Osteoblast (primary cell): ENCODE measurements around the gene ABLIM2. TPM values are rescaled to one million over a fixed set of nuclear protein-coding genes. Genes with fewer than 3 reads are reported as not detected.
A peak's percentile ranks its signal among the peaks of the same experiment; 100 is the strongest.

Source experiments
- DNase-seq: peaks from one replicate; pipeline ENCODE4 v3.0.0; 2011; ENCODE audit warnings: low spot score, mixed read lengths; ENCODE audit not compliant: insufficient read length; ENCODE audit errors: missing footprints
- H2AFZ ChIP-seq: 2 replicates; pipeline ENCODE4 v1.6.0; 2011; ENCODE audit warnings: mild to moderate bottlenecking, low read length
- H3K27ac ChIP-seq: 2 replicates; pipeline ENCODE4 v1.5.1; 2011; ENCODE audit warnings: mild to moderate bottlenecking, low read depth, low read length, moderate library complexity
- H3K27me3 ChIP-seq: 2 replicates; pipeline ENCODE4 v1.6.0; 2012; ENCODE audit warnings: mild to moderate bottlenecking, control low read depth, inconsistent platforms, low read length, moderate library complexity; ENCODE audit not compliant: insufficient read depth
- H3K36me3 ChIP-seq: 2 replicates; pipeline ENCODE4 v1.5.1; 2011; ENCODE audit warnings: mild to moderate bottlenecking, low read length, control low read depth, moderate library complexity; ENCODE audit not compliant: insufficient read depth
- H3K4me1 ChIP-seq: 2 replicates; pipeline ENCODE4 v1.5.1; 2011; ENCODE audit warnings: mild to moderate bottlenecking, low read length, control low read depth, moderate library complexity; ENCODE audit not compliant: insufficient read depth
- H3K4me2 ChIP-seq: 2 replicates; pipeline ENCODE4 v1.6.0; 2011; ENCODE audit warnings: mild to moderate bottlenecking, low read length; ENCODE audit not compliant: insufficient read depth
- H3K4me3 ChIP-seq: fragments of 200-600 bp; sonication (generic); 3 replicates; pipeline ENCODE4 v1.5.1; 2012; ENCODE audit warnings: mild to moderate bottlenecking, low read length, inconsistent platforms; ENCODE audit not compliant: insufficient read depth
- H3K79me2 ChIP-seq: 2 replicates; pipeline ENCODE4 v1.6.0; 2012; ENCODE audit warnings: mild to moderate bottlenecking, low read length, control low read depth, inconsistent platforms; ENCODE audit not compliant: insufficient read depth
- H3K9me3 ChIP-seq: 2 replicates; pipeline ENCODE4 v1.5.1; 2011; ENCODE audit warnings: low read depth, low read length, control low read depth
- H4K20me1 ChIP-seq: 2 replicates; pipeline ENCODE4 v1.6.0; 2012; ENCODE audit warnings: mild to moderate bottlenecking, low read length, control low read depth; ENCODE audit not compliant: insufficient read depth
- total RNA-seq: library from RNA; depleted of rRNA; stranded (reverse); fragments of >200 nt; gene quantifications from 2 replicates; pipeline ENCODE4 v1.2.3, GENCODE V29; 2012
- TF ChIP-seq, protein P1 (sequence below): IDR thresholded peaks from 2 replicates; pipeline ENCODE4 v1.5.1; 2011; ENCODE audit warnings: mild to moderate bottlenecking, low read depth, low read length, moderate library complexity; ENCODE audit errors: extremely low read depth

Gene ABLIM2
- total RNA-seq, 1 donor: 0.36 TPM

DNA sequence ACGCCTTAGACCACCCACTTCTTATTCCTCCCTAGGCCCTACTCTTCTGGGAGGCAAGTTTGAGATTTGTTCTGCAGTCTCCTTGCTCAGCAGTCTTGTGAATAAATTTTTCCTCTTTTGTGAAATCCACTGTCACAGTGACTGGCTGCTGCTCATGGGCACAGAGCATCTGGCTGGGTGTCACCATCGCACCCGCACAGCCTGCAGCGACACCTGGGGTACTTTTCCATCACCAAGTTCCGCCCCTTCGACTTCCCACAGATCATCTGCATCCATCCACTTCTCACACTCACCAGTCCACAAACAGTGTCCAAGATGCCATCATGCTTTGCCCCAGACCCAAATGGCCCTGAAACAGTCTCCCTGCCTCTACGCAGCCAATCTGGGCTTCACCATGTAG lies 182.6 kb downstream of the ABLIM2 start:
- Histone ChIP-seq H2AFZ (no peak overlapping the region), H3K79me2 (peaks cover 6% of the 10 kb centered on the region), H3K9me3 (no peaks in the 10 kb centered on the region), H3K4me3 (no peak overlapping the region), H3K36me3 (no peaks in the 10 kb centered on the region), H3K4me2 (no peak overlapping the region), H3K27me3 (no peaks in the 10 kb centered on the region), H3K27ac (no peak overlapping the region), H4K20me1 (no peaks in the 10 kb centered on the region), H3K4me1 (peaks cover 21% of the 10 kb centered on the region)
- DNase-seq: peak; percentile 48
- TF ChIP-seq, protein P1, sequence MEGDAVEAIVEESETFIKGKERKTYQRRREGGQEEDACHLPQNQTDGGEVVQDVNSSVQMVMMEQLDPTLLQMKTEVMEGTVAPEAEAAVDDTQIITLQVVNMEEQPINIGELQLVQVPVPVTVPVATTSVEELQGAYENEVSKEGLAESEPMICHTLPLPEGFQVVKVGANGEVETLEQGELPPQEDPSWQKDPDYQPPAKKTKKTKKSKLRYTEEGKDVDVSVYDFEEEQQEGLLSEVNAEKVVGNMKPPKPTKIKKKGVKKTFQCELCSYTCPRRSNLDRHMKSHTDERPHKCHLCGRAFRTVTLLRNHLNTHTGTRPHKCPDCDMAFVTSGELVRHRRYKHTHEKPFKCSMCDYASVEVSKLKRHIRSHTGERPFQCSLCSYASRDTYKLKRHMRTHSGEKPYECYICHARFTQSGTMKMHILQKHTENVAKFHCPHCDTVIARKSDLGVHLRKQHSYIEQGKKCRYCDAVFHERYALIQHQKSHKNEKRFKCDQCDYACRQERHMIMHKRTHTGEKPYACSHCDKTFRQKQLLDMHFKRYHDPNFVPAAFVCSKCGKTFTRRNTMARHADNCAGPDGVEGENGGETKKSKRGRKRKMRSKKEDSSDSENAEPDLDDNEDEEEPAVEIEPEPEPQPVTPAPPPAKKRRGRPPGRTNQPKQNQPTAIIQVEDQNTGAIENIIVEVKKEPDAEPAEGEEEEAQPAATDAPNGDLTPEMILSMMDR: no peak

DNA sequence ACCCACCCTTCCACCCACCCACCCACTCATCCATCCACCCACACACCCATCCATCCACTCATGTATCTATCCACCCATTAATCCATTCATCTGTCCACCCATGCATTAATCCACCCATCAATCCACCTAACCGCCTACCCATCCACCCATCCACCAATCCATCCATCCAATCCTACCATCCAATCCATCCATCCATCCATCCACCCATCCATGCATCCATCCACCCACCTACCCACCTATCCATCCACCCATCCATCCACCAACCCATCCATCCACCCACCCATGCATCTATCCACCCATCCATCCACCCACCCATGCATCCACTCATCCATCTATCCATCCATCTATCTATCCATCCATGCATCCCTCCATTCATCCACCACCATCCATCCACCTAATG lies 184.2 kb downstream of the ABLIM2 start:
- H3K4me3 ChIP-seq: no peak overlapping the region
- no peak overlapping the region for H3K27ac ChIP-seq
- H2AFZ ChIP-seq: no peak overlapping the region
- H3K79me2 ChIP-seq: peaks cover 6% of the 10 kb centered on the region
- peaks cover 31% of the 10 kb centered on the region for H3K4me1 ChIP-seq
- TF ChIP-seq, protein P1: no peak
- H3K36me3 ChIP-seq: no peaks in the 10 kb centered on the region
- no peak for DNase-seq
- H3K4me2 ChIP-seq: no peak overlapping the region
- no peaks in the 10 kb centered on the region for H3K9me3 ChIP-seq
- no peaks in the 10 kb centered on the region for H4K20me1 ChIP-seq
- H3K27me3 ChIP-seq: no peaks in the 10 kb centered on the region

DNA sequence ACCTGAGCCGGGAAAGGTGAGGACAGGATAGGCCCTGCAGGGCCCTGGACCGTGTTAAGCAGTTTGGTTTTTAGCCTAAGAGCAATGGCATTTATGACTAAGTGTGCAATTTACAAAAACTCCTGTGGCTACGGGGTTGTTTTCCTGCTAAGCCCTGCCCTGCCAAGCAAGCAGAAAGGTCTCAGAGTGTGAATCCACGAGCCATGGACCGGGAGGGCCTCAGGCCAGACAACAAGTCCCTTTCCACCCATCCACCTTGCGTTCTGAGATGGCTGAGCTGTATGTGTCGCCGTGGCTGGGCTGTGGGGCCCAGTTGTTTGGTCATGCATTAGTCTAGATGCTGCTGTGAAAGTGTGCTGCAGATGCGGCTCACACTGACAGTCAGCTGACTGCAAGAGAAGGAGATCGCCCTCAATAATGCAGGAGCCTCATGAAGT lies 185.1 kb downstream of the ABLIM2 start:
- Histone ChIP-seq H3K27me3 (no peaks in the 10 kb centered on the region), H3K4me2 (peak overlapping the region; percentile 45), H3K79me2 (peaks cover 6% of the 10 kb centered on the region), H3K36me3 (no peaks in the 10 kb centered on the region), H3K9me3 (no peaks in the 10 kb centered on the region), H3K27ac (peak overlapping the region; percentile 49), H2AFZ (peak overlapping the region; percentile 53), H3K4me1 (peaks cover 34% of the 10 kb centered on the region), H3K4me3 (no peak overlapping the region), H4K20me1 (no peaks in the 10 kb centered on the region)
- peak; percentile 93 for DNase-seq
- TF ChIP-seq, protein P1: no peak

DNA sequence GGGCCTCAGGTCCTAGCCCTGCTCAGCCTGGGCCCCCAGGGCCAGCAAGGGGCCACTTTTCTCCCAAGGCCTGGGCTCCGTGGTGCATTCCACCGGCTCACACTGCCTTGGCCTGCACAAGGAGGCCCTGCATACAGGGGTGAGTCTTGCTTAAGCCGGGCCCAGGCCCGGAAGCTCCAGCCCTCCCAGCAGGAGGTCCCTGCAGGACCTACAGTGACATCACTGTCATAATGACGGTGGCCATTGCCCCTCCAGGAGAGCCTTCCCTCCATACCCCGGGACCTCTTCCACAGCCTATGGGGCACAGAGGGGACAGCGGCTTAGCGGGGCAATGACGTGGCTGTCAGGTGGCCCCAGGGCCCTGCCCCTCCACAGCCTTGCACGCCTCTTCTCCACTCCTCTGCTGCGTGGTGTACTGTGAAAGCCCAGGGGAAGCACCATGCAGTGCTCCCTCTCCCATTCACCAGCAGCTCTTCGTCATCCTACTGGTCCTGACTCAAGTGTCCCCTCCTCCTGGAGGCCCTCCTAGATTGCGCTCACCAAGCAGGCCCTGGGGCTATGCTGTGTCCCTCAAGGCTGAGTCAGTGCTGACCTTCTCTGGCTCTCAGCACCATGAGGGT lies 186.6 kb downstream of the ABLIM2 start:
- no peak overlapping the region for H3K4me3 ChIP-seq
- no peaks in the 10 kb centered on the region for H3K36me3 ChIP-seq
- peak; percentile 31 for DNase-seq
- H3K4me2 ChIP-seq: no peak overlapping the region
- H4K20me1 ChIP-seq: no peaks in the 10 kb centered on the region
- peaks cover 35% of the 10 kb centered on the region for H3K4me1 ChIP-seq
- TF ChIP-seq, protein P1: no peak
- no peaks in the 10 kb centered on the region for H3K9me3 ChIP-seq
- H3K27ac ChIP-seq: peak overlapping the region; percentile 48
- no peaks in the 10 kb centered on the region for H3K27me3 ChIP-seq
- no peak overlapping the region for H2AFZ ChIP-seq
- H3K79me2 ChIP-seq: peaks cover 6% of the 10 kb centered on the region
